ENCODE results near the gene SPTLC2.
"Not testable (repeated sequence)": the region's sequence is repeated elsewhere in the genome, so short reads cannot be mapped to it uniquely, and the experiment has no call there.

Gene SPTLC2

DNA sequence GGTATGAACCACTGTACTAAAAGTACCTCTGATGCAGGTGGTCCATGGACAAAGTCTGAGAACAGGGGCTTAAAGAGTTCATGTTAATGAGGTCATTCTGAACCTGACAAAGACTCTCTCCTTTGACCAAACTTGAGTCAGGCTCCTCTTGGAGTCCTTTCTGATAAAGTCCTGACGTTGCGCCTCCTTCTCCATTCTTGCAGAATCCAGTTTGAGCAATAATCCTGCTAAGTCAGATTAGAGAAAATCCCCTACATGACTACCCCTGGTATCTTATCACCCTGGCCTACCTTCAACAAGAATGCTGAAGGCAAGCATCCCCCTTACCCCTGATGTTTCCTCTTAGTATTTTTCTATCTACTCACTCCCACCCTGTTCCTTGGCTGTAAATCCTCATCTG lies 71.9 kb downstream of the SPTLC2 start:
- no peak for DNase-seq

DNA sequence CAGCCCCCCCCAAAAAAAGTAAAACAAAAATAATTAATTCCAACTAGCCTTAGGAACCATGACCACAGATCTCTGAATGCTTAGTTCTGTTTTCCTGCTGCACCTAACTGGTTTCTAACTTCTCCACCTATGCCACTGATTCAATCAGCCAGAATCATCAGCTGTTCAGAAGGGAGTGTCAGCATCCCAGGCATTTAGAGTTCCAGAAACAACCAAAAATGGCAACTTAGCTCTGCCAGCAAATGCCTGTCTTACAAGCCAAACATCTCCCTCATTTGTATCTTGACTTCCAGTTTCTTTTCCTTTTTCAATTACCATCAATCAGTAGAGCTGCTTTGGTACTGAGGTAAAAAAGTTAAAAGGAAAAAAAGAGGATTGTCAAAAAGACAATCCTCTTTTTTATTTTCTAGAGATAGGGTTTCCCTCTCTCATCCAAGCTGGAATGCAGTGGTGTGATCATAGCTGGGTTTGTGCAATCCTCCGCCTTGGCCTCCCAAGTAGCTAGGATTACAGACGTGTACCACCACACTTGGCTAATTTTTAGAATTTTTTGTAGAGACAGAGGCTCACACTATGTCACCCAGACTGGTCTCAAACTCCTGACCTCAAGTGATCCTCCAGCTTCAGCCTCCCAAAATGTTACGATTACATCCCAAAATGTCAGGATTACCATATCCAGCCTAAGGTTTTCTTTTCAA lies 72.7 kb downstream of the SPTLC2 start:
- DNase-seq = no peak

DNA sequence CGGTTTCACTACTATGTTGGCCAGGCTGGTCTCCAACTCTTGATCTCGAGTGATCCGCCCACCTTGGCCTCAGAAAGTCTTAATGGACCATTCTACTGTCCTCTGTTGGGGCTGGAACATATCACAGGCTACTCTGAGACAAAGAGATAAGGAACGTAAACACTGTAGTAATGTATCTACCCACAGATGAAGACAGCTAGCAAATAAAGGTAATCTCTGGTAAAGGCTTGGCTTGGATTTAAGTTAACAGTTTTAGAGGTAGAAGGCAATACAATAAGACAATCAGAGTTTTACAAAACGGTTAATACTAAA lies 73.2 kb downstream of the SPTLC2 start:
- DNase-seq = no peak

DNA sequence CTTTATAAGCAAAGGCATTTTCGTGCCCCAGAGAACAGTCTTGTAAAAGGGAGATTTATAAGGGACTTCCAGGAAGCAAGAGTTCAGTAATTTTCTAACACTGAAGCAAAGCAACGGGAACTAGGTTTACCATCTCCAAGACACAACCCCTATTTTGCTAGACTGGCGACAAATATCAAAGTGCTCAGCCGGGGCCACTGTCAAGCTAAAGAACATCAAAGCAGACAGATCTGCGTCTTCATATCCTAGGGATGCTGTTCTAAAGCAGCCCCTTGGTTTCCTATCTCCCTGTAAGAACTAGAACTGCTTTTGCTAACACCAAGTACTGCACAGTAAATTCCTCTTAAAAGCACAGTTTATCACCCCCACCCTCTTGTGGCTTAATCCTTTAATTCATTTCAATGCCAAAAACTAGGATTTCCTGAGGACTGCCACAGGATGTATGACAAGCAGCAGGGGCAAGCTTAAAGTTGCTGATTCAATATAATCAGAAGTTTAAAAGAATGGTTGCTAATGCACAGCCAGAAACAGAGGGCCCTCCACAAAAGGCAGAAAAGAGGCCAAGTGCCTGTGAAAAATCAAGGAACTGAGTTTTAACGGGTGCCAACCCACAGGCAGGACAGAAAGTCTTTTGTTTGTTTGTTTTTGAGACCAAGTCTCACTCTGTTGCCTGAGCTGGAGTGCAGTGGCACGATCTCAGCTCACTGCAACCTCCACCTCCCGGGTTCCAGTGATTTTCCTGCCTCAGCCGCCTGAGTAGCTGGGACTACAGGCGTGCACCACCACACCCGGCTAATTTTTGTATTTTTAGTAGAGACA lies 73.8 kb downstream of the SPTLC2 start:
- no peak for DNase-seq

DNA sequence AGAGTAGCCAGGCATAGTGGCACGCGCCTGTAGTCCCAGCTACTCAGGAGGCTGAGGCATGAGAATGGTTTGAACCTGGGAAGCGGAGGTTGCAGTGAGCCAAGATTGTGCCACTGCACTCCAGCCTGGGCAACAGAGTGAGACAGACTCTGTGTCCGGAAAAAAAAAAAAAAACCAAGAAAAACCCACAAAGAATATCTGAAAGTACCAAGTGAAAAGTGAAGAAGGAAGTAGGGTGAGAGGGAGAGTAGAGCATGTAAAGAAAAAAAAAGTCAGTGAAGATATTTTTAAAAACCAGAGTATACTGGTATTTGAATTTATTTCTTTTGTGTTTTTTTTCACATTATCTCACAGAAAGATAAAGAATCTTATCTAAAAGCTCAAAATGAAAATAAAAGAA lies 74.5 kb downstream of the SPTLC2 start:
- DNase-seq = no peak

DNA sequence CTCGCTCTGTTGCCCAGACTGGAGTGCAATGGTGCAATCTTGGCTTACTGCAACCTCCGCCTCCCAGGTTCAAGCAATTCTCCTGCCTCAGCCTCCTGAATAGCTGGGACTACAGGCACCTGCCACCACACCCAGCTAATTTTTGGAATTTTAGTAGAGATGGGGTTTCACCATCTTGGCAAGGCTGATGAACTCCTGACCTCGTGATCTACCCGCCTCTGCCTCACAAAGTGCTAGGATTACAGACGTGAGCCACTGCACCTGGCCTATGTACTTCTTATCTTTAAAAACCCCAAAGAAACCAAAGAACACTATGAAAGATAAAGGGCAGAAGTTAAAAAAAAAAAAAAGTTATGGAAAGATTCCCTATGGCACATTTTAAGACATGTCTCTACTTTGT lies 79.5 kb downstream of the SPTLC2 start:
- DNase-seq = not testable (repeated sequence)

DNA sequence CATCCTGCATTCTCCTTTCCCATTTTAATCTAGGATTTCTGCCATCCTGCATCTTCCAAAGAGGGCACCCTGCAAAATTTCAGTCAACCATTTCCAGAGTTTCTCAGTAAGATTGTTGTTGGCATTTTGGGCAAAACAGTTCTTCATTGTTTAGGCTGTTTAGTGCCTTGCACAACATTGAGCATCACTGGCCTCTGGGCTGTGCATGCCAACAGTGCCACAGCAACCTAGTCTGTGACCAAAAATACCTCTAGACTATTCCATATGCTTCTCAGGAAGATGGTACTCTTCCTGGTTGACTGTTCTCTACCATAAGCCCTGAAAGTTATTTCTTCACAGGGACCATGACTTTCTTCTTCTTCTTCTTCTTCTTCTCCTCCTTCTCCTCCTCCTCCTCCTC lies 85.4 kb downstream of the SPTLC2 start:
- DNase-seq = no peak

DNA sequence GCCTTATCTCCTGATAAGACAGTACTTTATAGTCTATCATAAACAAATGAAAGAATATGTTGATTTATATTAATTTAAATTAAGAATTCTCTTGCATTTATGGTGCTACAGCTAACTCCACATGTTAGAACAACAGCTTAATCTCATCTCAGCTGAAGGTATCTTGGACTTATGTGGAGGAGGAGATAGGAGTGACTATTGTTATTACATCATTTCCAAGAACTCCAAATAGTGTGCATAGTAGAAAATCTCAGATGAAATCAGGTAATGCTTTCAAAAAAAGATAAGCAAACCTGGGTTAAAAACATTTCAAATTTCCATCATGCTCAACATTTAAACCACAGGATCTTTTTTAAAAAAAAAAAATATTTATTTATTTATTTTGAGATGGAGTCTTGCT lies 86.5 kb downstream of the SPTLC2 start:
- DNase-seq = no peak

DNA sequence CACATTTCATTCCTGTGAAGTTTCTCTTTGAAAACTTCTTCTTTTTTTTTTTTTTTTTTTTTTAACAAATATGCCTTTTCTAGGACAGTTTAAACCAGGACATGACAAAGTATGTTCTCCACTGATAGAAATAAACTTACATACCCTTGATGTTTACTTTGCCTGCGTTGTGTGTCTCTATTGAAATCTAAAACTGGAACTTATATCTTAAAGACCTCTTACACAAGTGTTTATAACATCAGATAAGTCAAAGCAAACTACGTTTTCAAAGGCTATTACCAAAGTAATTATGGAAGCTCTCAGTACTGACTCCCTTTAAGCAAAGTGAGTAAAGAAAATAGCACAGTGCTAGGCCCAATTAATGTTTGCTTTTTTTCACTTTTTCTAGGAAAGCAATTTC lies 87.2 kb downstream of the SPTLC2 start:
- no peak for DNase-seq

DNA sequence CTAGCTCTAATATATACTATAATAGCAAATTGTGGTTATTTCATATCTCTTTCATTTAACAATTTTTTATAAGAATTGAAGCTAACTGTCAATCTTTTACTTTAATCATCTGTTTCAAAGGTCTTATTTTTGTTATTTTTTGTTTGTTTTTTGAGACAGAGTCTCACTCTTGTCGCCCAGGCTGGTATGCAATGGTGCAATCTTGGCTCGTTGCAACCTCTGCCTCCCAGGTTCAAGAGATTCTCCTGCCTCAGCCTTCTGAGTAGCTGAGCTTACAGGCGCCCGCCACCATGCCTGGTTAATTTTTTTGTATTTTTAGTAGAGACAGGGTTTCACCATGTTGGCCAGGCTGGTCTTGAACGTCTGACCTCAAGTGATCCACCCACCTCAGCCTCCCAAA lies 87.7 kb downstream of the SPTLC2 start:
- DNase-seq = not testable (repeated sequence)

DNA sequence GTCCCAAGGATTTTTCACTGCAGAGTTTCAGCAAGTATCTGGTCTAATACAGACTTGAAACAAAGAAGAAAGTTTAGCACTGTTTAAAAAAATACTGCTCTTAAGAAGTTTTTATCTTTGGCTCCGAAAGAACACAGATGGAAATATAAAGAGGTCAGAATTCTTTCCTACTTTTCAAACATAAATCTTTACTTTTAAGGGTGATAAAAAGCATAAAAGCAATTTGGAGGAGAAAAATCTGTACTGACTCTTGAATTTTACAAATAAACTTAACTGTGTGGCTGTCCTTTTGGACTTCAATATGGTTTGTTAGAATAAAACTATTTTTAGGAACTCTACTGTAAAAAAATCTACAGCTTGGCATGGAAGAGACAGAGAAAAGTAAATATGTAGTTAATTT lies 90.2 kb downstream of the SPTLC2 start:
- no peak for DNase-seq

DNA sequence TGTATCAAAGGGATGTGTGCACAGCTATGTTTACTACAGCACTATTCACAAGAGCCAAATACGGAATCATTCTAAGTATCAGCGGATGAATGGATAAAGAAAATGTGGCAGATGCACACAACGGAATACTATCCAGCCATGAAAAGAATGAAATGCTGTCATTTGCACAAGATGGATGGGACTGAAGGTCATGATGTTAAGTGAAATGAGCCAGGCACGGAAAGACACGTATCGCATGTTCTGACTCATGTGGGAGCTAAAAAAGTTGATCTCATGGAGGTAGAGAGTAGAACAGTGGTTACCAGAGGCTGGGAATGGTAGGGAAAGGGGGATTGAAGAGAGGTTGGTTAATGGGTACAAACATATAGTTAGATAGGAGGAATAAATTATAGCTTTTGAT lies 91.9 kb downstream of the SPTLC2 start:
- DNase-seq = no peak

DNA sequence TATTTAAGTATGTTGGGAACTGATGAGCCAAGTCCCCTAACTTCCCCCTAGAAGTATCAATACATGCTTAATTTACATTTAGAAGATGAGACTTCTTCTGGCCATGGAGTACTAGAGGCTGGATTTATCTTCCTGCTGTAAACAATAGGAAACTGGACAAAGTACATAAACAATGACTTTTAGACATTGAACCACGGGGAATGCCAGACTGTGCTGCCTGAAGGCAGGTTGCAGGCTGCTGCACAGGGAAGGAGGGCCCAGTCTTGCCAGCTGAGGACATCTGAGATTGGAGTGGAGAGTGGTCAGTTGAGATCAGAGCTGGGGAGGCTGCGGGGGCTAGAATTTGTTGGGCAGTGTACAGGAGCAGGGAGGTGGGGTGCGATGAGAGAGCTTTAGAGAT lies 93.3 kb downstream of the SPTLC2 start:
- no peak for DNase-seq

DNA sequence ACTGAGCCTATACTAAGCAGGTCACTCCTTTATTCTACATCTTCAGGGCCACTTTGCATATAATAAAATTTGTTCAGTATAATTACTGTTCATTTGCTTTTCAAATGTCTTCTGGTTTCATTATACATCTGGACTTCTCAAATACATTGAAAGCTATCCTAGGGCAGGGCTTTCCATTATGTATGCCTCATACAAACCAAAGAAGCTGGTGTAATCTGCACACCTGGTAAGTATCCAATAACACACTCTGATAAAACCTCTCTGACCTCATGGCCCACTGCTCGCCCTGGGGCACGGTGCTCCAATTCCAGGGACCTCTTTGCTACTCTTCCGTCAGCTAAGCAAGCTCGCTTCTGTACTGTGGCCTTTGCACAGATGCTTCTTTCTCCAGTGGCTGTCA lies 95.9 kb downstream of the SPTLC2 start:
- DNase-seq = no peak

DNA sequence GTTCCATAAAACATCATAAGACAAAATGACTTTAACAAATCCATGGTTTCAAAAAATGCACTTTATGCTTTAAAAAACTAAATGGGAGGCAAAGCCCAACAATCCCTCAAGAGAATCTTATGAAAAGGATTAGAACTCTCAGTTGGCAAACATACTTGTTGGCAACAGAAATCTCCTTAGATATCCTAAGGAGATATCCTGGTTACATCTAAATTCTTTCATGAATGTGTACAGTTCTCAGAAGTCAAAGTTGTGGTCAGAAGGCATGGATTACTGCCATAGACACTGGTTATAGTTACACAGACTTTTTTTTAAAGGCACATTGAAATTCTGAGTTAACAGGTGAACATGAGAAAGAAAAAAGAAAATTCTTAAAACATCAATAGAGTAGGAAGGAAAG lies 100.3 kb downstream of the SPTLC2 start:
- DNase-seq = no peak

DNA sequence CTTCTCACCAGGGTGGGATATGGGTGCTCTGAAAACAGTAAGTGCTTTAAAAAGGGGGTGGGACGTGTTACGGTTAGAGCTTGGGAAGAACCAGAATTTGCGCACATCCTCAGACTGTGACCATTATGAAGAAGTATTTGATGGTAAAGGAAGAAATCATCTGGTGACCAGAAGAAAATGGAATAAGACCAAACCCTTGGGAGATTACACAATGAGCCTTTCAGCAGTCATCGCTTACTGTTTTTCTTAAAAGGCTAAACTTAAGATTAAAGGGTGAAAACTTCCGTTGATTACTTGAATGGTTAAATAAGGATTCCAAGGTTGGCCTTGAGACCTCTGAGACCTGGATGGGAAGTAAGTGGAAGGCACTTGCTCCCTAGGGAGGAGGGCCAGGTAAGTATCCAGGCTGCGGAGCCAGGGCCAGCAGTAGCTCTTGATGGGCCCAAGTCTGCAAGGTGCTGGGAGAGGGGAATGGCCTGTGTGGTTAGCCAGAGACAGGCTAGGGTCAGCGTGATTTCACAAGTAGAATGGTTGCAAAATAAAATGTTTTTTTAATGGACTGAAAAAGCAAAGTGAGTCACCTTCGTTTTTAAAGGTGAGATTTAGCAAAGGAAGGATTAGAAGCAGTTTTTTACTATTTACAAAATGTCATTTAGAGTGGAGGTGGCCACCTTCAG lies 104.8 kb downstream of the SPTLC2 start:
- no peak for DNase-seq

DNA sequence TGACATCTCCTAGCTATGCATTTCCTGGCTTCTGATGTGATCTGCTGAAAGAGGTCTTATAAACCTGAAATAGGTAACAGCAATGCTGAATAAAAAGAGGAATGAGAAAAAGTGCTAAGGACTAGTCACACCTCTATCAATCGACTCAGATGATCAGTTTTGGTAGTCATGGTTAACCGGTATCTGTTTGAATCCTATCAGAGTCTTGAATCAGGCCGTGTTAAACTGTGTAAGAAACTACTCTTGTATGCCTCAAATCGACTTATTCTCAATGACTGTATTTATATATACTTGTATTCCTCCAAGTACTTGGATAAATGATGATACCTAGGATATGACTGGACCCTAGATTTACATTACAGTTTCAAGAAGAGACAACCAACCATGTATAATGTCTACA lies 107.1 kb downstream of the SPTLC2 start:
- no peak for DNase-seq

DNA sequence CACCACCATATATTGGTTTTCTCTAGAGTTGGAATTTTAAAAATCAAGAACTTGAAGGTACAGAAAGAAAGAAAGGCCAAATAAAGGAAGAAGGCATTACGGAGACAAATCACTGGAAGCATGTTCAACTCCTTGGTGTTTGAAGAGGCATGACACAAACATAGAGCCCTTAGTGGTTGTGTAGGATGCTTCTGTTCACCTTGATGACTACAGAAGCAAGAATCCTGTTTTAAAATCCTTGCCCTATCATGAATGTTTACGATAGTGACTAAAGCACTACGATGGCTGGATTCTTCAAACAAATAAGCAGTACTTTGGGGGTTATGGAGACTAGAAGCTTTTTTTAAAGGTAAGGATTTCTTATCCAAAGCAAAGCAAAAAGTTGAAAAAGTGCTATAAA lies 107.6 kb downstream of the SPTLC2 start:
- DNase-seq = no peak

DNA sequence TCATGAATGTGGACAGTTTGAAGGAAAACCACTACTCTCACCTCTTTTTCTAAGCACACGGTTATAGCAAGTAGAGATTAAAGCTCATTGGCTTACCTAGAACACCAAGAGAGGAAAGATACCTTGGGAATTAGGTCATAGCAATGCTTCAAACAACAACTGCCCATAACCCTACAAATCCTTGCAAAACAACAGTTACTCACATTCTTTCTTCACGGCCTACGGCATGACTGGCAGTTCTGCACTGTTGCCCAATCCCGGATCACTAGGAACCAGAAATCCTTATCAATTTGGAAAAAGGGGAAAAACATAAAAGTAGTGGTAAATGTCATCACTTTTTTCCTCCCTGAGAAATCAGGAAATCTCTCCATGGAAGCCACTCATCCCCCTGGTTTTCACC lies 108.2 kb downstream of the SPTLC2 start:
- no peak for DNase-seq

DNA sequence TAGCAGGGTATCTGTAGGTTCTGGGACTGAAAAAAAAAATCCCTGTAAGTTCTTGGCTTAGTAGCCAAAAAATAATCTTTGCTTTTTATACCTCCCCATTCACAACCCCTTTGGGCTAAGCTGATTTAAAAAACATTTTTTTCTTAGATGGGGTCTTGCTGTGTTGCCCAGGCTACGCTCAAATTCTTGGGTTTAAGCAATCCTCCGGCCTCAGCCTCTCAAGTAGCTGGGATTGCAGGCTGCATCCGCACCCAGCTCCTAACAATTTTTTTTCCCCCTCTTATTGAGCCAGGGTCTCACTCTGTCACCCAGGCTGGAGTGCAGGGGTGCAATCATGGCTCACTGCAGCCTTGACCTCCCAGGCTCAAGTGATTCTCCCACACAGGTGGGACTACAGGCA lies 108.7 kb downstream of the SPTLC2 start:
- no peak for DNase-seq

DNA sequence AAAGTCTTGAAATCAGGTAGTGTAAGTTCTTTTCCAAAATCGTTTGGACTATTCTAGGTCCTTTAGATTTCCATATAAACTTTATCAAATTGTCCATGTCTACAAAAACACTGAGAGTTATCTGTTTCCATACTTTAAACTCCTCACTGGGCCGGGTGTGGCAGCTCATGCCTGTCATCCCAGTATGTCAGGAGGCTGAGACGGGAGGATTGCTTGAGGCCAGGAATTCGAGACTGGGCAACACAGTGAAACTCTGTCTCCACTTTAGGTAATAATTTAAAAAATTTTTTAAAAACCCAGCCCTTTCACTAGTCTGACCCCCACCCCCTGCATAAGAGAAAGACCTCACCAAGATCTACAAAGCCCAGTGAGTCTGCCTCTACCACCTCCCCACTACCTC lies 111.4 kb downstream of the SPTLC2 start:
- no peak for DNase-seq

DNA sequence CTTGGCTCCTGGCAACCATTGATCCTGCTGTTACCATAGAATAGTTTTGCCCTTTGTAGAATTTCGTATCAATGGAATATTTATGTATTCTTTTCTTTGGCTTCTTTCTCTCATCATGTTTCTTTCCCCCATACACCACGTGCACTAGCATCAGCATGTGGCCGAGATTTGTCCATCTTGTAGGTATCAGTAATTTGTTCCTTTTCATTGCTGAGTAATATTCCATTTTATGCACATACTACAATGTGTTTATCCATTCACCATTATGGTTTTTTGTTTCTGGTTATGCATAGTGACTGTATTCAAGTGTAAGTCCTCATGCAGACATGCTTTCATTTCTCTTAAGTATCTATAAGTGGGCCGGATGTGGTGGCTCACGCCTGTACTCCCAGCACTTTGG lies 113.3 kb downstream of the SPTLC2 start:
- DNase-seq = no peak

DNA sequence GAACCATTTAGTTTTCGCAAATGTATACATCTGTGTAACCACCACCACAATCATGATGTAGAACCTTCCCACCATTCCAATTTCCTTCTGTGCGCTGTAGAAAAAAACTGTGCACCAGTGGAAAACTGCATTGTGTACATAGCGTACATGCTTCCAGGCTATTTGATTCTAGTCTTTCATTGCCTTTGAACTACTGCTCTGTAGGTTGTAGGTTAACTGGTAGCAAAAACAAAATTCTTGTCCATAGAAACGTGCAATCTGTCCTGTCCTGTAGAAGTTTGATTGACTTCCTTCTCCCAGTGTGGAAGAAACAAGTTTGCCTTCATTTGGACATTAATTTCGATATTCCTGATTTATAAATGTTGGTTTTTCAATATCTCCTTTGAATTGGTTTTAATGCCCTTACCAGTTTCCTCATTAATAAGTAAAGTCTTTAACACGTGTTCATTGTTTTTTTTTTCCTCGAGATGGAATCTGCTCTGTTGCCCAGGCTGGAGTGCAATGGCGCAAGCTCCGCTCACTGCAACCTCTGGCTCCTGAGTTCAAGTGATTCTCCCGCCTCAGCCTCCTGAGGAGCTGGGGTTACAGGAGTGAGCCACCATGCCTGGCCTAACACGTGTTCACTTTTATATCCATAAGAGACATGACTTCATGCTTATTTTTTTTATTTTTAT lies 114.2 kb downstream of the SPTLC2 start:
- no peak for DNase-seq
